NCI-H2029 treated with DMSO at 0.1 percent for 48 hours (cell line): ENCODE results near the gene OSTC.
"Not testable (repeated sequence)": the region's sequence is repeated elsewhere in the genome, so short reads cannot be mapped to it uniquely, and the experiment has no call there.

Source experiments
- DNase-seq: peaks from one replicate; lab custom pipeline; 2025; lab: John Stamatoyannopoulos, UW

The OSTC gene

DNA sequence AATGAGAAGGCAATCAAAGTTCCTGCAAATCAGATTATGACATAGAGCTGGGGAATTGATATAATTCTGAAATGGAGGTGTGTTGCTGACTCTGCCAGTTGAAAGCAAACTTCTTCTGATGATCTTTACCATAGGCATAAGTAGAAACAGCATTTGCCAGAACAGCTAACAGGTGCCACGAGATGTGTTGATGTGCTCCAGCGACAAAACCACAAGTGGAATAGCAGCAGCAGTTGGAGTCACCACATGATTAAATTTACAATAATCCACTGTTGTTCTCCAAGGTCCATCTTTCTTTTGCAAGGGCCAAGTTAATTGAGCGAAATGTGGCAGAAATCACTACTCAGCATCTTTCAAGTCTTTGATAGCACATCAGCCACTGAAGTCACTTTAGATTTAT, 3.7 kb upstream of the OSTC start:
- DNase-seq, result no peak

DNA sequence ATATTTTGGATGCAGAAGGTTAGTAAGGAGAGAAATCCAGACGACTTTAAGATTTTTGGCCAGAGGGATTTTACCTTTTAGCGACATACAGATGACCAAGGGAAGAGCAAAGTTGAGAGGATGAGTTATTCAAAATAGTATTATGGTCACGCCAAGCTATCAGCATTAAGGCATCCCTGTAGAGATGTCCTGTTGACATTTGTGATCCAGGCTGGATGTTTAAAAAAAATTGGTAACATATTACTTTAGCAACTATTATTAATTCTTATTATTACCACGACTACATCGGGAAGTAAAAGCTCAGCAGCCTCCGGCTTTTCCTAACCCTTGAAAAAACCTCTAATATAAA, 562 bp upstream of the OSTC start:
- DNase-seq, result no peak

DNA sequence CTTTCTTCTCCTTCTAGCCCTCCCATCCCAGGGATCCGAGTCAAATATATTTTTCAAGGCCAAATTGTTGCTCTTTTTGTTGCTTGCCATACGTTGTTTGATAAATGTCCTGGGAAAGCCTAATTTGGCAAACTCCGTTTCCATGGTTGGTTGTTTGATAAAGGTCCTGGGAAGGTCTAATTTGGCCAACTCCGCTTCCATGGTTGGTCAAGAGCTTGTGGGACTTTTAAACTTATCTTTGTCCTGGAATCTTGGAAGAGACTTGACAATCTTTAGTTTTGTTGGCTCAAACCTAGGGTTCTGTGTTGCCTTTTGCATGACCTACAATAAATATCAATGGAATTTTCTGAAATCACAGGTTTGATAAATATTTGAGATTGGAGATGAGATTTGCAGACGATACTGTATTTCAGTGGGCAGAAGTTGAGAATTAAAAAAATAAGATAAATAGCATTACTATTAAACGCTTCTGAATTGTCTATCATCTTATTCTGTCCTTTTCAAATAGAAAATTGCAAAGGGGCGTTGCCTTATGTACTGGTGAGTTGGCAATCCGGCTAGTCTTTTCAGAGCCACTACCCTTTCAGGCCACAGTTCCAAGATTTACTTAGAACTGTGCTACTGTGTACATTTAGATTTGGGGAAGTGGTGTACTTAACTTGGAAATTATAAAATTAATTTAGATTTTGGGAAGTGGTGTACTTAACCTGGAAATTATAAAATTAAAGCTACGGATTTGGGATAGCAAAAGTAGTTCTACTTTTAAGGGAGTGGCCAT, 804 bp downstream of the OSTC start:
- DNase-seq, result no peak

DNA sequence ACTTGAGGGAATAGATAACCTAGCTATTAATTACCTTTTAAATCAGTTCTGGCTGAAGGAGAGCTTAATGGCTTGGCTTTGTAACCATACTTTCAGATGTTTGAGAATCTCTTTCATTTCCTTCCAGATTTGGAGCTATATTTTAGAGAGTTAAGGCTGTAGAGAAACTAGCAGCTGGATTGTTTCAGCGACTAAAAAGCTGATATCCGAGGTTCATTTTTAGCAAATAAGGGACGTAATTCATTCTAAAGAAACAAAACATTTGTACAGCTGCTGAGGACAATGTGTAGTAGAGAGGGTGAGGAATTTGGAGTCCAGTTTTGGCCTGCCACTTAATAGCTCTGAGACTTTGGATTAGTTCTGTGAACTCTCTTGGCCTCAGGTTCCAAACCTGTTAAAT, 12.2 kb downstream of the OSTC start:
- no peak for DNase-seq

DNA sequence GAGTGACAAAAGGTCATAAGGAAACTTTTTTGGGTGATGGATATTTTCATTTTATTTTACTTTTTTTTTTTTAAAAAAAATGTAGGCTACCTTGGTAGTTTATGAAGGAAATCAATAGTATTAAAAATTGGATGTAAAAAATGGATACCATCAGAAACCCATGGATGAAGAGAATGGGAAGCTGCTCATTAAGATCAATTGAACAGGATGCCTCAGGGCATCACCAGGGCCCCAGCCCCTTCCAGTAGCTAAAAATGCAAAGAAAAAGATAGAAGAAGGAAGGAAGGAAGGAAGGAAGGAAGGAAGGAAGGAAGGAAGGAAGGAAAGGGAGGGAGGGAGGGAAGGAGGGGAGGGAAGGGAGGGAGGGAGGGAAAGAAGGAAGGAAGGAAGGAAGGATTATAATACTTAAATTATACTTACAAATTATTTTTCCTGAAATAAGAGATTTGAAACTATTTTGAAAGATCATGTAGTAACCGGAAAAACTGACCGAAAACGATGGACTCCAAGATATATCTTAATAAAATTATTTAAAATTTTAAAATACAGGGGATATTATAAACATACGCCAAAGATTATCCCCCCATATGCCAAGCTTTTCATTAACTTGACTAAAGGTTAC, 24.1 kb downstream of the OSTC start:
- DNase-seq, result no peak

DNA sequence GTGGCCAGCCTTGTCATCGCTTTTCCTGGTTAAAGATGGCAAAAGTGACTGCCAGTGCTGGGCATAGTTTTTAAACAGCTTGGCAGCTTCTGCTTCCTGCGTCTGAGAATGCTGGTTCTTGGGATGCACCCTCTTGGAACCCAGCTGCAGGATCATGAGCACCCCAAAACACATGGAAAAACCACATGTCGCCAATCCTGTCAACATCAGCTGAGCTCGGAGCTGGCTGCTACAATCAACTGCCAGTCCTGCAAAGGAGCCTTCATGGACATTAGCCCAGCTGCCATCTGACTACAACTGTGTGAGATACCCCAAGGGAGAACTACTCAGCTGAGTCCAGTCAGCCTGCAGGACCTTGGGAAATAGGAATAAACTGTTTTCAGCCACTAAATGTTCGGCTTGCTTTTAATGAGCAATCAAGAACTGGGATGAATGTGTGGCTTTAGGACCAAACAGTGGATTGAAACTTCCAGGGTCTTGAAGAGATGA, 31.0 kb downstream of the OSTC start:
- no peak for DNase-seq

DNA sequence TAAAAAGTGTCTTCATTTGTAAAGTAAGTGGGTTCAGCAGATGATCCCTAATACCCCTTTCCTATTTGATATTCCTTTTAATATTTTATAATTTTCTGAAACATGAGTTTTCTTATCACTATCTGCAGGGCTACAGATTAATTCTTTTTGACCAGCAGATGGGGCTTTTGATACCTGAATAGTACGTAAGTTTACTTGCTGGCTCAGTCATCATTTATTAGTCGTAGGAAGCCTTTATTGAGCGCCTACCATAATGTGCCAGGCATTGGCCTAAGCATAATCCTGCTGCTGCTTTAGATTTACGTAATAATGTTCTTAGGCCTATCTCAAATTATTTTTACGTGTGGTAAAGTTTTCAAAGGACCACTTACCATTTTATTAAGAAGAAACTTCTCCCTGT, 33.1 kb downstream of the OSTC start:
- no peak for DNase-seq

DNA sequence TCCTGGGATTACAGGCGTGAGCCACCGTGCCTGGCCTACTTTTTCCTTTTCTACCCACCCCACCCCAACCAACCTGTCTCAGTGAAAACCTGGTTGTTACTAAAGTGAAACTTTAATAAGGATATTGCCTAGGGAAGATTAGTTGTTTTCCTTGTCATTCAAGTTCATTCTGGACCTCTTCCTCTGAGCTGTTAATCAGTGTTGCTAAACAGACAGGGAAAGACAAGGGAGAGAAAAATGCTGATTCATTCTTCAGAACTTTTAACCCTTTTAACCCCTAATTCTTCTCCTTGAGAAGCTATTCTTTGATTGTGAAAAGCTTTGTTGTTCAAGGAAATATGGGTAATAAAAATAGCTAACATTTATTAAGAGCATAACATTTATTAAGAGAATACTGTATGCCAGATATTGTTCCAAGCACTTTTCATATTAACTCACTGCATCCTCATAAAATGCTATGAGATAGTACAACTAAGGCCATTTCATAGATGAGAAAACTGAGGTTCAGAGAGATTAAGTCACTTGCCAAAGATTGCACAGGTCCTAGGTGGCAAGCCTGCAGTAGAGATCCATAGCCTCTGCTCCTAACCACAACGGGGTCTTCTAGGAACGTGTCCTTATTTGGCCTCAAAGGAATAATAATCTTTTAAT, 34.8 kb downstream of the OSTC start:
- no peak for DNase-seq

DNA sequence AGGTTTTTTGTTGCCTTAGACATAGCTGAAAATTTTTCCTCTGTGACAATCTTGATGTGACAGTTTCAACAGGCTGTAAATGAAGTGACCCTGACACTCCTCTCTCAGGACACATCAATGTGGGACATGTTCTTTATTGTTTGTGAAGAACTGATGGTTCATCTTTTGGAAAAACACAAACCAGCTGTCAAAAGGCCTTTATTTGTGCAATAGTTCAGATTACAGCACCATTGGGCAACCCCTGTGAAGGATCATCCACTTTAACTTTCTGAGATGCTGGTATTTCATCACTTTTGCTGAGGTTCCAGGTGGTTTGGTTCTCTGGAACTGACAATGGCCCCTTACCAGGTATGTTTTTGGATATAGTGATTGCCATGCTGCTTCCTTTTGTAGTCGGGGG, 40.3 kb downstream of the OSTC start:
- no peak for DNase-seq

DNA sequence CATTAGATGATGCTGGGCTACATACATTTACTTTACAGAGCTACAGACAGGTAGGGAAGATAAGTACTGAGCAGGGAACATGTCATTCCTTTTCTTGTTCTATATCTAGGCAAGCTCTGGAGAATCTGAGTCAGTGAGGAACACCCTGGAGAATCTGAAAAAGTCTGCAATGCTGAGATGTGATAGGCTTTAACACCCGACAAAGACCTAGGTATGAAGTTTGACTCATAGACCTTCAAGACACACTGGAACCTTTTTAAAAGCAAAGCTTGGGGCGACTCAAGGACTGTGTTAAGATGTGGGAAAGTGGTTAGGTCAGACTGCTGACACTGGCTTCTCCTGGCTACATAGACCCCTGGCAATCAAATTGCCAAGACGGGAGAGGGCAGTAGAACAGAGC, 42.8 kb downstream of the OSTC start:
- no peak for DNase-seq

DNA sequence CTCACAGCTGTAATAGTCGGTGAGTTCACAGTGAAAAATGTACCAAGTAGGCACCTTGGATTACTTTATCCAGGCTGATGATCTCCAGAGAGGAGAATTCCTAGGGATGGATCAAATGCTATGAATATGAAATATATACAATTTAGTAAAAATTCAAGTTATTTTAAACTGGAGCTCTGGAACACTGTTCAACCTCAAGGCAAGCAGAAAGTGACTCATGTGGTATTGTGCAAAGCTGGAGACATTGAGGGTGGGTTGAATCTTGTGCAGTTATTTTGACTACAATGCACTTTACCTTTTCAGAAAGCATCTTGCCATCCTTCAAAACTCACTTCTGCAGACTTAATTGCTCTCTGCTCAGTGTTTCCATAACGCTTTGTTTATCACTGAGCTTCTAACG, 43.4 kb downstream of the OSTC start:
- no peak for DNase-seq

DNA sequence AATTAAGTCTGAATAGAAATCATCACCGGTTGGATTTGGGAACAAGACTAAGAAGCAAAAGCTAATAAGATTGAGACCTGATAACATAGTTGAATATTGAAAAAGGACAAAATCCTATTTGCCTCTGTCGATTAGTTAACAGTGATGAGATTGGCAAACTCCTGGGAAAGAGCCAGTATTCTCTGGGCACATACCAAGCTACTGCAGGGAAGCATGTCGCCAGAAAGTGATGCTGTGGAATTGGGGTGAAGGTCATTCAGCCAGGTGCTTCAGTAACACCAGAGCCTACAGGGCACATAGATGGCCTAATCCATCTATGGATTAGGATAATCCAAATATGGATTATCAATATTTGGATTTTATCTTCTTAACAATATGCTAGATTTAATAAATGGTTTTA, 44.0 kb downstream of the OSTC start:
- no peak for DNase-seq

DNA sequence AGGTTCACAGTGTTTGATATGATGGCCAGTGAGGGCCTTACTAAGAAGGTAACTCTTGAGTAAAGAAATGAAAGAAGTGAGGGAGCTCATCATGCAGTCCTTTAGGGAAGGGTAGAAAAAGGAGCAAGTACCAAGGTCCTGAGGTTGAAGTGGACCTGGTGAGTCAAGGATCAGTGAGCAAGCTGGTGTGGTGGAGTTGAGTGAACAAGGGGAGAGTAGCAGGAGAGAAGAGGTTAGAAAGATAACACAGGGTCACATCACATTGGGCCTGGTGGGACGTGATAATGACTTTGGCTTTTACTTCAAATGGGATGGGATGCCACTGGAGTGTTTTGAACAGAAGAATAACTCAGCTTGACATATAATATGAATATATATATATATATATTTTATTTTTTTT, 44.7 kb downstream of the OSTC start:
- no peak for DNase-seq

DNA sequence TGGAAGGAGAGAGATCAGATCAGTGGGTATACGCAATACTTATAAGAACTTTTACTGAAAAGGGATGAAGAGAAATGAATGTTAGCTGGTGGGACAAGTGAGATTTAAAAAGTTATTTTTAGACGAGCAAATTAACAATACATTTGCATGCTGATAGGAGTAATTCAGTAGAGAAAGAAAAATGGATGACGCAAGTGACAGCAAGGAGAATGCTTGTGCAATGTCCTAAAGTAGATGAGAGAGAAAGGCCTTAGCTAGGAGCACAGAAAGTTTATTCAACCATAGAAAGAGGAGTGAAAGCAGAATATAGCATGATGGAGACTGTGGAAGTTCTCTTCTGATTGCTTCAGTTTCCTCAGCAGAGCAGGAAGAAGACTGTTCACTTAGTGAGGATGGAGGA, 45.8 kb downstream of the OSTC start:
- no peak for DNase-seq

DNA sequence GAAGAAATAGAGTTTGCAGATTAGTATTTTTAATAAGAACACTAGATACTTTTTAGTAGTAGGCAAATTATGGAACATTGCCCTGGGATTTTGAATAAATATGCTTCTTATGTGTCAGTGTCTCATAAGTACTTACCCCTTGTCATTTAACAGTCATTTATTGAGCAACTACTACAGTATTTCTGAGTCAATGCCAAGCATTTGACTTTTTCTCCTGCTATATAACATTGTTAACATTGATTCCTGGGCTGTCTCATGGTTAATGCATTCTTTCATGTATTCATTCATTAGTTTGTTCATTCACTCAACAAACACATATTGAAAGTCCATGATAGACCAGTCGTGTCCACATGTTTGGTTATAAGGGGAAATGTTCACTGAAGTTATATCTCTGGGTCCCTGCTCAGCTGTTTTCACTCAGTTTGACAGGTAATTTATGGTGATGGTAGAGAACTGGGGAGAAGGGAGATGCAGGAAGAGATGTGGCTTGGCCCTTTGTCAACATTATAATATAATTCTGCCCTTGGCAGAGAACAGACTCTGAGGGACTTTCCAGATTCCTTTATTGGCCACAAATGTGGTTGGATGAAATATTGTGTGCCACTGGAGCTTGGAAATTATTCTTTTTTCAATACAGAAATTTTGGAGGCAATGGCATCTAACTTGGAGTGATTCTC, 49.8 kb downstream of the OSTC start:
- DNase-seq, result no peak

DNA sequence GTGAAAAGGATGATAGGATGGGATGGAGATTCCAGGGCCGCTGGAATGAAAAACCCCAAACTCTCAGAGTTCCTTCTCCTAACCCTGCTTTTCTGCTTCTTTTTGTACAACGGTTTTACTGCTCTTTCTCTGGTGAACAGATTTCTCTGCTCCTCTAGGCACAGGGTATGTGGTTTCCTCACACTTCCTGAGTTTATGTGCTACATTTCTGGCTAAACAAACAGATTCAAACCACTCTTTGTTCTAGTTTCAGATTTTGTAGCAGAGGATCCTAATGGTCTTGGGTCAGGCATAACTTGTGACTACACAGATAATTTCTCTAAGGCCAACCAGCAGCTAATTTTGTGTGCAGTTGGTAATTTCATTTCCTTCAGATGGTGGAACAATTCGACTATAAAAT, 52.6 kb downstream of the OSTC start:
- no peak for DNase-seq

DNA sequence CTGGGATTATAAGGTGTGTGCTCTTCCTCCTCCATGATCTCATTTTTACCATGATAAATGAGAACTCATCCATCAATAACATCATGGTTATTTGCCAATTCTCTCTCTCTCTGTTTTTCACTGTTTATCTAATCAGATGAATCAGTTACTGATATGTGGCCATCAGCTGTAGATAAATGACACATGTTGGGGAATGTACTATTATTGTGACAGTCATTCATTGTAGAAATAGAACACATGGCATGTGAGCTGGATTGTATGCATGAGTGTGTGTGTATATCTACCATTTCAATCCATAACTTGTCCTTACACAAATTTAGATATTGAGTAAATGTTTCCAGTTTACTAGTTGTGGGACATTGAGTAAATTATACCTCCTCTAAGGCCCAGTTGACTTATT, 53.0 kb downstream of the OSTC start:
- DNase-seq, result no peak

DNA sequence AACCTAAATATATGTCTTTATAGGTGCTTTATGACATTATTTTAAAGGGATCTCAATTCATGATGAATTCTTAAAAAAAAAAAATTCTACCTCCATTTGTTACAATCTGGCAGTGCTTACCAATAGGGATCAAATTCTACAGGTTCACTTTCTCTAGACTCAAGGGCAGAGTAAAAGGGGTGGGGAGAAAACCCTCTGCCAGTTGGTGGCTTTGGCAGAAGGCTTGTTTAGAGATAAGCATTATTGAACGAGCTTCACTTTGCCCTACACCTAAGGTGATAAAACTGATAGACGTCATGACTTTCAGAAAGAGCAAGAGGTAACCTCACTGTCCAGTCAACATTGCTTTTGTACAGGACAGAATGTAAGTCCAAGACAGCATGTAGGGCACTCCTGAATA, 53.6 kb downstream of the OSTC start:
- no peak for DNase-seq

DNA sequence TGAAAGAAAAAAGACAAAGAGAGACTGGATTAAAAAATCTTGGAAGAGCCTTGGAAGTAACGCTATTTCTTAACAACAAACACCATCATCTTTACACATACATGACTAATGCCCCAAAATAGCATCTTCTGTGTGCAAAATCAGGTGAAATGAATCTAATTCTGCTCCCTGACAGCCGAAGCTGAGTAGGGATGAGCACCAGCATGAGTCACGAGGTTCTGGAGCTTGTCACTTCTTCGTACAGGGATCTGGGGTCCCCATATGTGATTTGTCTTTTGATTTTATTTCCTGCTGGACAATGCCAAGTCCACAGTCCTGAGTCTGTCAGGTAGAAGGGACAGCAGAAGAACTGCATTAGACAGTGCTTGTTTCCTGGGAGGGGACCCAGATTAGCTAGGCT, 55.9 kb downstream of the OSTC start:
- DNase-seq, result no peak

DNA sequence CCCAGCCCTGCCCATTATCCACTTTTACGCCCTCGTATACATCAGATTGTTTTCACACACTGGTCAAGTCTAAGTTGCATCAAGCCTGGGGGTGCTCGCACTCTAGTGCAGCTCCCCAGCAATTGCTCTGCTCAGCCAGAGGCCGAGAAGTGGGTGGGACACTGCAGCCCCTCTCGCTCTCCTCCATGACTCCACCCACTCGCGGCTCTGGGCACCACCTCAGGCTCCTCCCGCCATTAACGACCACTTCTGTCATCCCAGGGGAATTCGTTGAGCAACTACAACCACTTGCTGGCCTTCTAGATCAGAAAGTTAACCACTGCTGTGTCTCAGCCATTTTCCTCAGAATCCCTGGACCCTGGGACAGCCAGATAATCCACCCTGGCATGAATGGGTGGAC, 58.8 kb downstream of the OSTC start:
- DNase-seq, result no peak

DNA sequence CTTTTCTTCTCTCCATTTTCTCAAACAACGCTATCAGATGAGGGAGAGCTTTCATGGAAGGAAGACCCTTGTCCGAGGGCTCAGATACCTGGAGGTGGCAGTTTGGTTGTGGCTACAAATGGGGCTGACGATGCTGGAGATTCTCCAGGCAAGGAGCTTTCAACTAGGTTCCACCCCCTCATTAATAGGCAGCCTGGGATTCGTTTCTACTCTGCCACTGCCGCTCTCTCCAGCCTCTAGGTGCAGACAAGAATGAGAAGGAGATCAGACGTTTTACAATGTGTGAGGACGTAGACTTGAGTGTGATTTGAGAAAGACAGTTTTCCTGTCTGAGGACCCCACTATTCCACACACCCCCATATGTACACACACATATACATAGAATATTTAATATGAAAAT, 59.3 kb downstream of the OSTC start:
- DNase-seq, result no peak

DNA sequence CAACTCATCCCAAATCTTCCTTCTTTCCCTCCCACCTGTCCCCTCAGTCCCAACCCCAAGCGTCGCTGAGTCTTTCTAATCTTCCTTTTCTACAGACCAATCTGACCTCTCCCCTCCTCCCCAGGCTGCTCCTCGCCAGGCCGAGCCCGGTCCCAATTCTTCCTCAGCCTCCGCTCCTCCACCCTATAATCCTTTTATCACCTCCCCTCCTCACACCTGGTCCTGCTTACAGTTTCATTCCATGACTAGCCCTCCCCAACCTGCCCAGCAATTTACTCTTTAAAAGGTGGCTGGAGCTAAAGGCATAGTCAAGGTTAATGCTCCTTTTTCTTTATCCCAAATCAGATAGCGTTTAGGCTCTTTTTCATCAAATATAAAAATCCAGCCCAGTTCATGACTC, 60.2 kb downstream of the OSTC start:
- not testable (repeated sequence) for DNase-seq

DNA sequence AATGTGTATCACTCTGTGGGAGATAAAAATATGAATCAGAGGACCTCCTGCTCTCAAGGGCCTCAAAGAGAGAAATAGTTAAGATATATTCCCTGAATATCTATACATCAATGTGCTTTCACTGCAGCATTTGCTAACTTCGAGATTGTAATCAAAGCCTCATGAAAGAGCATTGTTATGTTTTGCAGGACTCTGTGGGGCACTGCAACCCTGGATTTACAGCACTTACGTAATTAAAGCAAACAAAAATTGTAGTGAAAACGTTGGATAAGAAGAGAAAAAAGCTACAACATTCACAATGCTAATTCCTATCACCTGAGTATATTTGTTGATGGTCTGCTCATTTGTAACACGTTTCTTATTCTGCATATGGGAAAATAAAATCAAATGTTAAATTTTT, 64.5 kb downstream of the OSTC start:
- no peak for DNase-seq
